ENCODE results near the gene MED16.
"Not testable (repeated sequence)": the region's sequence is repeated elsewhere in the genome, so short reads cannot be mapped to it uniquely, and the experiment has no call there.

Gene MED16

DNA sequence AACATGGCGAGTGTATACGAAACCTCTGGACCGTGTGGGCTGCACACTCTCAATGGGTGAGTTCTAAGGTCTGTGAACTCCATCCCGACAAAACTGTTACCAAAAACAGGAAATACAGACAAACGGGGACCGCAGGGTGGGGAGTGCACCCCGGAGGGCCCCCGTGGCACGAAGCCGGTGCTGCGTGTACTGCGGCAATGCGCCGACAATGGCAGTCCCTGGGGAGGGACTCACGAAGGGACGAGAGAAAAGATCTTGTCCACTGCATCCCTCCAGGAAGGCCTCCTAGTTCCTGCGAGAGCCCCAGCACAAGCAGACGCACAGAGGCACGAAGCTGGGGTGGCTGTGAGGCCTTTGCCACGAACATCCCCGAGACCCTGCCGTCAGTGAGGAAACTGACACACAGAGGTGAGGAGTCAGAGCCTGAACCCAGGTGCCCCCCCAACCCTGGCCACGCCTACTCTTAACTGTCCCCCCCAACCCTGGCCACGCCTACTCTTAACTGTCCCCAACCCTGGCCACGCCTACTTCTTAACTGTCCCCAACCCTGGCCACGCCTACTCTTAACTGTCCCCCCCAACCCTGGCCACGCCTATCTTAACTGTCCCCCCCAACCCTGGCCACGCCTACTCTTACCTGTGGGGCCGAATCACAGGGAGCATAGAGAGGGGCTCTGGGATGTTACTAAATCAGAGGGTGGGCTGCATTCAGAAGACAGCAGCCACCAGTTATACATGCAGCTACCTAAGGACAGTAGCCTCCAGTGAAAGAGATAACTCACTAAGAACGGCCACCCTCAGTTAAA is 4.2 kb downstream of the MED16 start:
- DNase-seq, result peak; percentile 30

DNA sequence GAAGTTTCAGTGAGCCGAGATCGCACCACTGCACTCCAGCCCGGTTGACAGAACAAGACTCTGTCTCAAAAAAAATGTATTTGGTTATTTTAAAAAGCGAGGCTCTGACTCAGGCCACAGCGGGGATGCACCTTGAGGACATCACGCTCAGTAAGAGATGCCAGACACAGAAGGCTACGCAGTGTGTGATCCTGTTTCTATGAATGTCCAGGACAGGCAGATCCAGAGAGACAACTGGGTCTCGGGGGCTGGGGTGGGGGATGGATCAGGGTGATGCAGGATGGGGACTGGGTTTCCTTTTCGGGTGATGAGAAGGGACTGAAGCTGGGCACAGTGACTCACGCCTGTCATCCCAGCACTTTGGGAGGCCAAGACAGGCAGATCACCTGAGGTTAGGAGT is 5.4 kb downstream of the MED16 start:
- DNase-seq, result no peak

DNA sequence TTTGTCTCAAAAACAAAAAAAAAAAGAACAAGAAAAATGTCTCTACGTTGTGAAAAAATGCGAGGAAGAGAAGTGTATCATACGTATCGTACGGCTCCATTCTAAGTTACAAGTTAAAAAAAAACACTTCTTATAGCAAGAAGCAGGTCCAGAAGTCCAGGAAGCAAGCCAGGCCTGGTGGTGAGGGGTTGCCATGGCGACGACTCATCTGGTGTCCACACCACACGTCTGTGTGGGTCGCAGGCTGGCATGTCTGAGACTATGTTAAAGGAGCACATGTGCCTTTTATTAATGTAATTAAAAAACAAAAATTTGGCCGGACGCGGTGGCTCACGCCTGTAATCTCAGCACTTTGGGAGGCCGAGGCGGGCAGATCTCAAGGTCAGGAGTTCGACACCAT is 5.9 kb downstream of the MED16 start:
- DNase-seq, result no peak

DNA sequence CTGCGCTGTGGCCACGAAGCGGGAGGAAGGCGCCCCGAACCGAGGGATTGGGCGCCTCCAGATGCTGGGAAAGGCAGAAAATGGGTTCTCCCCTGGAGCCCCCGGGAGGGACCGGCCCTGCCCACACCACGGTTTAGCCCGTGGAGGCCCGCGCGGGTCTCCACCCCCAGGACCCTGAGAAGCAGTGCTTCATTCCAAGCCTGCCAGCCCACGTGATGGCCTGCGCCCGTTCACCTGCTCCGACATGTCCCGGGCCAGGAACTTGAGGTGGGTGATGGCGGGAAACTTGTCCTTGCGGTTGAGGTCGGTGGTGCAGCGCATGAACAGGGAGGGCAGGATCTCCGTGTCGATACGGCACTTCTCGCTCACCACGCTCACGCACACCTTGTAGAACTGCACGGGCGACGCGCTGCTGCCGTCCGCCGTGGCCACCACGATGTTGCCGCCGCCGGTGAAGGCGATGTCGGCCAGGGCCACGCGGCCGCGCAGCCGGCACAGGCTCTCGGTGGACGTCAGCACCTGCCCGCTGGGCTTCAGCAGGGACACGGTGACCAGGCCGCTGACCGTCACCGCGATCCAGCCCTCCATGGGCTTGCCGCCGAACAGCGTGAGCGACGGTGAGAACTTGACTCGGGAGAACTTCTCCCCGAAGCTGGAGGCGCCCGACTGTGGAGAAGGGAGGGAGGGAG is 7.3 kb downstream of the MED16 start:
- DNase-seq, result no peak

DNA sequence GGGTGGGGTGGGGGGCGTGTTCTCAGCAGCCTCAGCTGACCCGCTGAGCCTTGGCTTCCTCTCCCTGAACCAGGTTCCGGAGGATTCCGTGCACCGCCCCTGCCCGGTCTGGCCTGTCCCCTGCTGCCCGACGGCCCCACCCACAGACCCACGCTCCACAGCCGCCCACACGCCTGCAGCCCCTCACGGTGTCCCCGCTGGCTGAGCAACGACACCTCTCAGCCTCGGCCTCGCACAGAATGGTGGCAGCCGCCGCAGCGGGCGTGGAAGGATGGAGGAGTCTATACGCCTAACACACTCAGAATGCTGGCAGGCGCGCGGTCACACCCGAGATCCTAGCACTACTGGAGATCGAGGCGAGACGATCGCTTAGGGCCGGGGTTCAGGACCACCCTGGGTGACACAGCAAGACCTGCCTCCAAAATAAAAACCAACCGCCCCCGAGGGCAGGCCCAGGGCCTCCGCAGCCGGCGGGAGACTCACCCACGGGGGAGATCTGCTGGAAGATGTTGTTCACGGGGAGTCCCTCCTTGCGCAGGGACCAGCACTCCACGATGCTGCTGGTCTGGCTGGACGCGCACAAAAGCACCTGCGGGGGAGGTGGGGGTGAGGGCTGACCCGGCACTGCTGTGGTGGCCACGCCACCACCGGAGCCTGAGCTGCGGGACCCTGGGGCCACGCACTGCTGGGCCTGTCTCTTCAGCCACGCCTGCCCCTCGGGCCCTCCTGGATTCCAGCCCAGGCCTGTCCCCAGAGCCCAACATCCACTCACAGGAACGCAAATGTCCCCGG is 8.4 kb downstream of the MED16 start:
- DNase-seq, result no peak

DNA sequence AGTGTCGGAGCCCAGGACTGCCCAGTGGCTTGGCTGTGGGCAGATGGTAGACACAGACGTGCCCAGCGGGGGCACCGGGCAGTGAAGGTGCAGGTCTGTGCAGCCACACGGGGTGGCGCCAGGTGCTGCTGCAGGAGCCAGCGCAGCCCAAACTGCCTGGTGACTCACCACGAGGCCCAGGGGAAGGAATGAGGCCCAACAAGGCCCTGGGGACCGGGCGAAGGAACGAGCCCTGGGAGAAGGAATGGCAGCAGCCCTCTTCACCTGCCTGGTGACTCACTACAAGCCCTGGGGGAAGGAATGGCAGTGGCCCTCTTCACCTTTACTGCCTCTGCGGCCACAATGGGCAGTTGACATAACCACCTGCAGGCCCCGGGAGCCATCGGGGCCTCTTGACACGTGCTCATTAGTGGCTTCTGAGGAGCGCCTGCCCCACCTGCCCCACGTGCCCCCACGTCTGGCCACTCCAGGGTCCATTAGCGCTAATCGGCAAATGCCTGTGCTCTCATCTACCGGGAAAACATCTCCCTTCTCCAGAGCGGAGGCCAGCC is 9.3 kb downstream of the MED16 start:
- no peak for DNase-seq

DNA sequence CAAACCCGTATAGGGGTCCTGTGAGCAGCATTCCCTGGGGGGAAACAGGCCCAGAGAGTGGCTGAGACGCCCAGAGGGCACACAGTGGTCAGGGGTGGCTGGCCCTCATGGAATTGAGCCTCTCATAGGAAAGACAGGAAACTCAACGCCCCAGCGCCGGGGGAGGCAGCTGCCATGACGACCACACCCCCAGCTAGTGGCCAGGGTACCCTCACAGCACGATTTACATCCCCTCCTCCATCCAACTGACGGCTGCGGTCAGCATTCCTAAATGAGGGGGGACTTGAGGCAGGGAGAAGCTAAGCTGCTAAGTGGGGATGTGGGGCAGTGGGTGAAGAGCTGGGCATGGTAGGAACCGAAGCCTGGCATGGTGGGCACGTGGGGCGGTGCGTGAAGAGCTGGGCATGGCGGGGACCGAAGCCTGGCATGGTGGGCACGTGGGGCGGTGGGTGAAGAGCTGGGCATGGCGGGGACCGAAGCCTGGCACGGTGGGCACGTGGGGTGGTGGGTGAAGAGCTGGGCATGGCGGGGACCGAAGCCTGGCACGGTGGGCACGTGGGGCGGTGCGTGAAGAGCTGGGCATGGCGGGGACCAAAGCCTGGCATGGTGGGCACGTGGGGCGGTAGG is 10.0 kb downstream of the MED16 start:
- no peak for DNase-seq

DNA sequence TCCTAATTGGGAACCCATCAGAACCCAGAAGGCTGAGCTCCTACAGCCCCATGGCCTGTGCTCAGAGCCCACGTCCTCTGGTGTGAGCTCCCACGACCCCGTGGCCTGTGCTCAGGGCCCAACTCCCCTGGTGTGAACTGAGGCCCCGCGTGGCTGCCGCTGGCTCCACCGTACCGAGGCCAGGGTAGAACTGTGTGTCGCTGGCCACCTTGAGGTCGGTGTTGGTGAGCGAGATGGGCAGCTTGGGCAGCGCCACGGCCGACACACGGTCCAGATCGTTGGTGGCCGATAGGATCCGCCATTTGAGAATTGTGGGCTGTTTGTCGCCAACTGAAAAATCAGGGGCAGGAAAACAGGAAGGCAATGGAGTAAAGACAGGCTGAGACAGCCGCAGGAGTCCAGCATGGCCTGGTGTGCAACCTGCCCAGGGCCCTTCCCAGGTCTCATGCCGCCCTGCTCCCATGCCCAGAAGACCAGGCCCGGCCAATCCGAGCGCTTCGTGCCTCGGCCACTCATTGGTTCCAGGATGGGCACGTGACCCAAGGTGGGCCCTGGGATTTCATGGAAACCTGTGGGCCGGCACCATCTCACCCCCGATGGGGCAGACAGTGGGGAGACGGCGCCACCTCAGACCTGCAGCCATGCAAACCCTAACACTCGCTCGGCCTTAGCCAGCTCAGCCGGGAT is 11.5 kb downstream of the MED16 start:
- DNase-seq, result no peak

DNA sequence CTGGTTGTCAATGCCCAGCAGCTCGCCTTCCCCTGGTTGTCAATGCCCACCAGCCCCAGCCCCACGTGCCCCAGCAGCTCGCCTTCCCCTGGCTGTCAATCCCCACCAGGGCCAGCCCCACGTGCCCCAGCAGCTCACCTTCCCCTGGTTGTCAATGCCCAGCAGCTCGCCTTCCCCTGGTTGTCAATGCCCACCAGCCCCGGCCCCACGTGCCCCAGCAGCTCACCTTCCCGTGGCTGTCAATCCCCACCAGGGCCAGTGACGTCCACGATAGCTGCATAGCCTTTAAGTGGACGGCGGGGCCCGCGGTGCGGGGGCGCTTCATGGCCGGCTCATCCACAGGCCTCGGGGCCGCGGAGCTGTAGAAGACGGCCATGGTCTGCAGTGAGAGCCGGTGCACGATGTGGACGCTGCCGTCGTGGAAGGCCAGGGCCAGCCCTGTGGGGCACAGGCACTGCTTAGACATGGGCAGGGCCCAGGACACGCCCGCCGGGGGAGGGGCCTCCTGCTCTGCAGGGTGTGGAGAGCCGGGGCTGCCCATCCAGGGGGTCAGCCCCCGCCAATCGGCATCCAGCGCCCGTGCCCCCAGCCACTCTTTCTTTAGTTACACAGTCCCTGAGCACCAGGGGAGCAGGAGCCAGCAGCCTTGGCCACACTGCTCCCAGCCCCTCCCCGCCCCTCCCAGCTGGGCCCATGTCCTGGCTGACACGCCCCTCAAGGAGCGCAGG is 13.1 kb downstream of the MED16 start:
- DNase-seq, result no peak

DNA sequence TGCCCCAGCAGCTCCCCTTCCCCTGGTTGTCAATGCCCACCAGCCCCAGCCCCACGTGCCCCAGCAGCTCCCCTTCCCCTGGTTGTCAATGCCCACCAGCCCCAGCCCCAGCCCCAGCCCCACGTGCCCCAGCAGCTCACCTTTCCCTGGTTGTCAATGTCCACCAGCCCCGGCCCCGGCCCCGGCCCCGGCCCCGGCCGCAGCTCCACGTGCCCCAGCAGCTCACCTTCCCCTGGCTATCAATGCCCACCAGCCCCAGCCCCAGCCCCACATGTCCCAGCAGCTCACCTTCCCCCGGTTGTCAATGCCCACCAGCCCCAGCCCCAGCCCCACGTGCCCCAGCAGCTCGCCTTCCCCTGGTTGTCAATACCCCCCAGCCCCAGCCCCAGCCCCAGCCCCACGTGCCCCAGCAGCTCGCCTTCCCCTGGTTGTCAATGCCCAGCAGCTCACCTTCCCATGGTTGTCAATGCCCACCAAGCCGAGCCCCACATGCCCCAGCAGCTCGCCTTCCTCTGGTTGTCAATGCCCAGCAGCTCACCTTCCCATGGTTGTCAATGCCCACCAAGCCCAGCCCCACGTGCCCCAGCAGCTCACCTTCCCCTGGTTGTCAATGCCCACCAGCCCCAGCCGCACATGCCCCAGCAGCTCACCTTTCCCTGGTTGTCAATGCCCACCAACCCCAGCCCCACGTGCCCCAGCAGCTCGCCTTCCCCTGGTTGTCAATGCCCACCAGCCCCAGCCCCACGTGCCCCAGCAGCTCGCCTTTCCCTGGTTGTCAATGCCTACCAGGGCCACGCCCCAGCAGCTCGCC is 14.0 kb downstream of the MED16 start:
- not testable (repeated sequence) for DNase-seq

DNA sequence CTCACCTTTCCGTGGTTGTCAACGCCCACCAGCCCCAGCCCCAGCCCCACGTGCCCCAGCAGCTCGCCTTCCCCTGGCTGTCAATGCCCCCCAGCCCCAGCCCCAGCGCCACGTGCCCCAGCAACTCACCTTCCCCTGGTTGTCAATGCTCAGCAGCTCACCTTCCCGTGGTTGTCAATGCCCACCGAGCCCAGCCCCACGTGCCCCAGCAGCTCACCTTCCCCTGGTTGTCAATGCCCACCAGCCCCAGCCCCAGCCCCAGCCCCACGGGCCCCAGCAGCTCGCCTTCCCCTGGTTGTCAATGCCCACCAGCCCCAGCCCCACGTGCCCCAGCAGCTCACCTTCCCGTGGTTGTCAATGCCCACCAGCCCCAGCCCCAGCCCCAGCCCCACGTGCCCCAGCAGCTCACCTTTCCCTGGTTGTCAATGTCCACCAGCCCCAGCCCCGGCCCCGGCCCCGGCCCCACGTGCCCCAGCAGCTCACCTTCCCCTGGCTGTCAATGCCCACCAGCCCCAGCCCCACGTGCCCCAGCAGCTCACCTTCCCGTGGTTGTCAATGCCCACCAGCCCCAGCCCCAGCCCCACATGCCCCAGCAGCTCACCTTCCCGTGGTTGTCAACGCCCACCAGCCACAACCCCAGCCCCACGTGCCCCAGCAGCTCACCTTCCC is 14.9 kb downstream of the MED16 start:
- DNase-seq, result not testable (repeated sequence)

DNA sequence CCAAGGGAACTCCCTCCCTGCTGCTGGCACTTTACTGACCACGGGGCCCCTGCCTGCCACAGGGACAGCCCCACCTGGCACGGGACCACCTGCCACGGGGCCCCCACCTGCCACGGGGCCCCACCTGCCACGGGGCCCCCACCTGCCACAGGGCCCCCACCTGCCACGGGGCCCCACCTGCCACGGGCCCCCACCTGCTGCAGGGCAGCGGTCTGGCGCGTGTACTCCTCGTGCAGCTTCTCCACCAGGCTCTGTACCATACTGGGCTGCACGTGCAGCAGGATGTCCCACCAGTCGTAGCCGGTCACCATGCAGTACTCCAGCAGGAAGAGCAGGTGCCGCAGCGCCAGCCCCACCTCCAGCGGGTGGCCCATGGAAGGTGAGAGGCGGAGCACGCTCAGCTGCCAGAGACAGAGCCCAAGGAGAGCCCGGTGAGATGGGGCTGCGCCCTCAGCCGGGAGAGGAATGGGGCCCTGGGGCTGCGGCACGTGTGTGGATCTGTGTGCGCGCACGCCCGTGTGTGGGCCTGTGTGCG is 16.1 kb downstream of the MED16 start:
- no peak for DNase-seq

DNA sequence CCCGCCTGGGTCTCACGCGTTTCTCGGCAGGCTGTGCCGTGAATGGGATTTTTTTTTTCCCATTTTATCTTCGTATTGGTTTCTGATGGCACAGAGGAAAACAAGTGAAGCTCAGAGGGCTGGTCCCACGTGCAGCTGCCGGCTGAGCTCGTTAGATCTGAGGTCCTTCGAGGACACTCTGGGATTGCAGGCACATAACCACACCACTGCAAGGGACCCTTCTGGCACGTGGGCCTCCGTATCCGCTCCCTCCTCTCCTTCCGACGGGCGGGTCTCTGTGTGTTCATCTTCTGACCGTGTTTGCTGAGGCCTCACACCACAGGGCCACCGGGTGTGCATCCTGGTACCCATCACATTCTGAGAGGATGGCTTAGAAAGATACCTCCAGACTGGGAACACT is 16.9 kb downstream of the MED16 start:
- no peak for DNase-seq

DNA sequence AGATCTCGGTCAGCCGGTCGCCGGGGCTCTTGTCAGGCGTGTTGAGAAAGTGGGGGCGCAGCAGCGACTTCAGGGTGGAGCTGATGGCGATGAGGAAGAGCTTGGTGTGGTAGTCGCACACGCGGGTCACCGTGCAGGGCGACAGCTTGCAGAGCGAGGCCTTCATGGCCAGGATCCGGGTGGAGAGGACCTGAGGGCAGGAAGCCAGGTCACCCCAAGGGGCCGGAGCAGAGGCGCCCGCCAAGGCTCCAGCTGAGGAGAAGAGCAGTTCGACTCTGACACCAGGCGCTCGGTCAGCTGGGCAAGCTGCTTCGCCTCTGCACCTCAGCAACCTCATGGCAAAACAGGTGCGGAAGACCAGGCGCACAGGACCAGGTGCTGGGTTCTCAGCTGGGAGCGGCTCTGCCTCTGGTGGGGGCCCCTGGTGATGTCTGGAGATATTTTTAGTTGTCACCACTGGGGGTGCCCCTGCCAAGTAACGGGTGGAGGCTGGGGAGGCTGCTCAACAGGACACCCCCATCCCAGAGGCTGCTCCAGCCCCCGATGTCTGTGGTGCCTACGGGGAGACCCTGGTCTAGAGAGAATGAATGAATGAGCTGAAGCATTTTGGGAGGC is 17.6 kb downstream of the MED16 start:
- no peak for DNase-seq

DNA sequence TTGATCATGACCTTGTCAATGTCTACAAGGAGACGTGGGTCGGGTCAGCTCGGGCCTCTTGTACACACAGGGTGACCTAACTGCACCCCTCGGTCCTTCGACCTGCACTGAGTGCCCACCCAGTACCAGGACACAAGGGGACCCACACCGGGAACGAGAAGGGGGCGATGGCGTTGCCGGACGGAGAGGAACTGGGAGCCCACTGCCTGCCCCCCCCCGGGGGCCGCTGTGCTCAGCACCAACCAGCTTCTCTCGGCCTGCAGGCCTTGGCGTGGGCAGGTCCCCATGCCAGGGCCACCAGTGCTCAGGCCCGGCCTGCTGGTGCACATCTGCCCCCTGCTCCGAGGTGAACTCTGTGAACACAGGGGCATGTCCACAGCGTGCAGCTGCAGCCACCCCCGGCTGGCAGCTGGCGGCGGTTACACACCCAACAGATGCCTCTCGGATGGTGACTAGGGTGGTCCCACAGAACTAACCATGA is 19.4 kb downstream of the MED16 start:
- DNase-seq, result no peak

DNA sequence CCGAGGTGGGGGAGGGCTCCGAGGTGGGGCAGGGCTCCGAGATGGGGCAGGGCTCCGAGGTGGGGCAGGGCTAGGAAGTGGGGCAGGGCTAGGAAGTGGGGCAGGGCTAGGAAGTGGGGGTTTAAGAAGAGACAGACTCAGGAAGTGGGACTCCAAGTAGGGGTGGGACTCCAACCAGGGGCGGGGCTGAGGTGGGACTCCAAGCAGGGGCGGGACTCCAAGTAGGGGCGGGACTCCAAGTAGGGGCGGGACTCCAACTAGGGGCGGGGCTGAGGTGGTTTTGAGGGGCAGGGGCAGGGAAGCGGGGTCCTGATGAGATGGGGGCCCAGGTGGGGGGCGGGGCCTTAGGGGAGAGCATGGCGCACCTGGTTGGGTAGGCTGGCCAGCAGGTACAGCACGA is 19.9 kb downstream of the MED16 start:
- peak; percentile 61 for DNase-seq

DNA sequence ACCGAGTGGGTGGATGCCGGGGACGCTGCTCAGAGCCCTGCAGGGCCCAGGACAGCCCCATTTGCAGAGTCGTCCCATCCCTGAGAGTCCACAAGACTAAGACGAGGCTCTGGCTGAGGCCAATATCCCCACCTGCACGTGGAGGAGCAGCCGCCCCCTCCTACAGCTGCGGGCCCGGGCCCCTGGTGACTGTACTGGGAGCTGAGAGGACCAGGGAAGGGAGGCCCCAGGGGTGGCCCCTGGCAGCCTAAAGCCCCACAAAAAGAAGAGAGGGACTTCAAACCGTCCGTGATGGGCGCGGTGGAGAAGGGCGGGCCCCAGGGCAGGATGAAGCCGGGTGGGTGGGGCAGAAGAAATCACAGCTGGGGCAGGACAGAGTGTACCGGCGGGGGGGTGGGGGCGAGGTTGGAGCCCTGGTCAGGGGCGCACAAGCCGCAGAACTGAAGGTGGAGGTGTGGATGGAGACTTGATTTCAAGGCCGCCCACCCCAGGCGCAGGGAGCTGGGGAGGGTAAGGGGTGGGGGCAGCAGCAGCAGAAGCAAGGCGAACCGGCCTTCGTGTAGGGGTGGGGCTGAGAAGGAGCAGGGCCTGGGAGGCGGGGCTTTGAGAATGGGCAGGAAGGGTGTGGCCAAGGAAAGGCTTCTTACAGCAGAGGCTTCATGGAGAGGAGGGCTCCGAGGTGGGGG is 20.6 kb downstream of the MED16 start:
- peak; percentile 81 for DNase-seq

DNA sequence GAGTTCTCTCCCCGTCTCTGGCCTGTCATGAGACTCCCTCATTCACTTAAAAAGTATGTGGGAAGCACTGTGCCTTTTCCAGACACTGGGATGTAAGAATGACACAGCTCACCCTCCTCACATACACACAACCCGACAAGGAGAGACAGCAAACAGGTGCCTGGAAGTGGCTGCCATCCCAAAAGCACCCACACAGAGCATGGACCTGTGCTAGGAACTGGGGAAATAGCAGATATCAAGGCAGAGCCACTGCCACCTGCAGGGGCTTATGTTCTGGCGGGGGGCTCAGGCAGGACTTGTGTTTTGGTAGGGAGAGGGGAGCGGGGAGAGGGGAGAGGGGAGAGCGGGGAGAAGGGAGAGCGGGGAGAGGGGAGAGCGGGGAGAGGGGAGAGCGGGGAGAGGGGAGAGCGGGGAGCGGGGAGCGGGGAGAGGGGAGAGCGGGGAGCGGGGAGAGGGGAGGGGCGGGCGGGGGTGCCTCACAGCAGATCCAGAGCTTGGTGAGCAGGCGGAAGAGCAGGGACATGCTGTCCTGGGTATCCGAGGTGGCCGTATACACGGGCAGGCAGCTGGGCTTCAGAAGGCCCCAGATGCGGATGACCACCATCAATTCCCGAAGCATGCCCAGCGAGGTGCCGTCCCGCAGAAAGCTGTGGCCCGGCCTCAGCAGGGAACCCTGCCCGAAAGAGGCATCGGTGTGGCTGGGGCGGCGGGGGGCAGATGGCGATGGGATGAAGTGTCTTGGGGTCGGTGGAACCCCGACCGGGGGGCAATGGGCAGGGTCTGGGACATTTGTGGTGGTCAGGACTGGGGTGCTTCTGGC is 21.3 kb downstream of the MED16 start:
- DNase-seq, result no peak

Data from stimulated activated CD4-positive, alpha-beta T cell treated with anti-CD3 and anti-CD28 coated beads, Interleukin-4, amount 100 ng/mL, for 24 hours (primary cell).